H9 (cell line): Measurements from ENCODE around the gene SMYD5. TPM values are rescaled to one million over a fixed set of nuclear protein-coding genes. Genes with fewer than 3 reads are reported as not detected.
A peak's percentile ranks its signal among the peaks of the same experiment; 100 is the strongest.

ENCODE experiments used
- DNase-seq: peaks from one replicate; pipeline ENCODE4 v3.0.0-alpha.2; 2017
- H2AFZ ChIP-seq: one replicate; pipeline ENCODE4 v1.6.1; 2013; ENCODE audit warnings: mild to moderate bottlenecking, low read length, control low read depth, moderate library complexity
- H2AK5ac ChIP-seq: 2 replicates; pipeline ENCODE4 v1.6.1; 2013; ENCODE audit warnings: low read length, control low read depth, mixed read lengths; ENCODE audit not compliant: insufficient read length
- H2BK120ac ChIP-seq: one replicate; pipeline ENCODE4 v1.6.1; 2013; ENCODE audit warnings: low read depth, mild to moderate bottlenecking, low read length, control low read depth, inconsistent platforms; ENCODE audit not compliant: poor library complexity, severe bottlenecking
- H2BK12ac ChIP-seq: 2 replicates; pipeline ENCODE4 v1.6.1; 2013; ENCODE audit warnings: low read length, control low read depth, mixed read lengths, low read depth; ENCODE audit not compliant: insufficient read length
- H2BK15ac ChIP-seq: 2 replicates; pipeline ENCODE4 v1.6.1; 2013; ENCODE audit warnings: low read depth, low read length, control low read depth
- H2BK20ac ChIP-seq: one replicate; pipeline ENCODE4 v1.6.1; 2013; ENCODE audit warnings: low read depth, mild to moderate bottlenecking, low read length, control low read depth, inconsistent platforms; ENCODE audit not compliant: poor library complexity, severe bottlenecking
- H2BK5ac ChIP-seq: 2 replicates; pipeline ENCODE4 v1.6.1; 2013; ENCODE audit warnings: low read length, control low read depth, mixed read lengths; ENCODE audit not compliant: insufficient read length
- H3K14ac ChIP-seq: 2 replicates; pipeline ENCODE4 v1.6.1; 2013; ENCODE audit warnings: low read length, control low read depth; ENCODE audit not compliant: insufficient read depth
- H3K18ac ChIP-seq: 2 replicates; pipeline ENCODE4 v1.6.1; 2013; ENCODE audit warnings: low read depth, mild to moderate bottlenecking, mixed read lengths, low read length, control low read depth; ENCODE audit not compliant: insufficient read length
- H3K23ac ChIP-seq: 2 replicates; pipeline ENCODE4 v1.6.1; 2013; ENCODE audit warnings: low read length, control low read depth, mixed read lengths, low read depth; ENCODE audit not compliant: insufficient read length
- H3K23me2 ChIP-seq: 2 replicates; pipeline ENCODE4 v1.6.1; 2013; ENCODE audit warnings: low read depth, mild to moderate bottlenecking, mixed read lengths, low read length, control low read depth; ENCODE audit not compliant: insufficient read length, poor library complexity, severe bottlenecking
- H3K27ac ChIP-seq: 2 replicates; pipeline ENCODE4 v1.5.1; 2013; ENCODE audit warnings: low read length, control low read depth, mixed read lengths, low read depth; ENCODE audit not compliant: insufficient read length
- H3K27me3 ChIP-seq: 2 replicates; pipeline ENCODE4 v1.6.1; 2013; ENCODE audit warnings: low read length, control low read depth, inconsistent platforms; ENCODE audit not compliant: insufficient read depth
- H3K4ac ChIP-seq: 2 replicates; pipeline ENCODE4 v1.6.1; 2013; ENCODE audit warnings: low read depth, mild to moderate bottlenecking, control low read depth, inconsistent platforms, low read length, moderate library complexity
- H3K4me1 ChIP-seq: 2 replicates; pipeline ENCODE4 v1.6.1; 2013; ENCODE audit warnings: low read length, control low read depth, inconsistent platforms; ENCODE audit not compliant: insufficient read depth
- H3K4me2 ChIP-seq: 2 replicates; pipeline ENCODE4 v1.6.1; 2013; ENCODE audit warnings: low read length, control low read depth, mixed read lengths; ENCODE audit not compliant: insufficient read length, insufficient read depth
- H3K56ac ChIP-seq: 2 replicates; pipeline ENCODE4 v1.6.1; 2013; ENCODE audit warnings: low read depth, mild to moderate bottlenecking, mixed read lengths, low read length, control low read depth; ENCODE audit not compliant: insufficient read length
- H3K79me1 ChIP-seq: 2 replicates; pipeline ENCODE4 v1.6.1; 2013; ENCODE audit warnings: low read depth, mild to moderate bottlenecking, moderate library complexity, low read length, control low read depth, inconsistent platforms; ENCODE audit not compliant: insufficient read depth, poor library complexity, severe bottlenecking
- H3K79me2 ChIP-seq: 2 replicates; pipeline ENCODE4 v1.6.1; 2013; ENCODE audit warnings: low read length, control low read depth, inconsistent platforms; ENCODE audit not compliant: insufficient read depth
- H3K9ac ChIP-seq: 2 replicates; pipeline ENCODE4 v1.6.1; 2013; ENCODE audit warnings: low read length, control low read depth, mixed read lengths; ENCODE audit not compliant: insufficient read length; ENCODE audit errors: extremely low read depth
- H3K9me3 ChIP-seq: one replicate; pipeline ENCODE4 v1.6.1; 2013; ENCODE audit warnings: low read depth, low read length, inconsistent platforms; ENCODE audit not compliant: control insufficient read depth
- H3T11ph ChIP-seq: one replicate; pipeline ENCODE4 v1.6.1; 2013; ENCODE audit warnings: mild to moderate bottlenecking, low read length, control low read depth, inconsistent platforms
- H4K20me1 ChIP-seq: one replicate; pipeline ENCODE4 v1.6.1; 2013; ENCODE audit not compliant: control insufficient read depth, insufficient read length, insufficient read depth
- H4K5ac ChIP-seq: 2 replicates; pipeline ENCODE4 v1.6.1; 2013; ENCODE audit warnings: low read depth, mild to moderate bottlenecking, mixed read lengths, low read length, control low read depth; ENCODE audit not compliant: insufficient read length
- H4K8ac ChIP-seq: replicated peaks from 2 replicates; pipeline ENCODE4 v1.6.1; 2013; ENCODE audit warnings: low read length, control low read depth, mixed read lengths, low read depth; ENCODE audit not compliant: insufficient read length
- H4K91ac ChIP-seq: 2 replicates; pipeline ENCODE4 v1.6.1; 2013; ENCODE audit warnings: low read depth, mild to moderate bottlenecking, moderate library complexity, mixed read lengths, low read length, control low read depth; ENCODE audit not compliant: insufficient read length
- H3K27ac Mint-ChIP-seq, 3 experiments: 2 replicates in 2 of 3; 3 replicates in 1 of 3; pipeline ENCODE4 v1.8.0; 2020 to 2021; ENCODE audit warnings: mixed read lengths in 3 of 3, mild to moderate bottlenecking in 1 of 3, moderate library complexity in 1 of 3
- H3K27me3 Mint-ChIP-seq: 2 replicates; pipeline ENCODE4 v1.8.0; 2021; ENCODE audit warnings: low read depth, mild to moderate bottlenecking, moderate library complexity, mixed read lengths
- H3K36me3 Mint-ChIP-seq, 3 experiments: 2 replicates in 2 of 3; 3 replicates in 1 of 3; pipeline ENCODE4 v1.8.0; 2020 to 2021; ENCODE audit warnings: low read depth in 3 of 3, mixed read lengths in 3 of 3; ENCODE audit not compliant: insufficient read depth in 1 of 3
- H3K4me1 Mint-ChIP-seq, 2 experiments: 2 replicates each; pipeline ENCODE4 v1.8.0; 2020; ENCODE audit warnings: mixed read lengths in 2 of 2
- H3K4me3 Mint-ChIP-seq, 2 experiments: 2 replicates in 1 of 2; 3 replicates in 1 of 2; pipeline ENCODE4 v1.8.0; 2020 to 2021; ENCODE audit warnings: mild to moderate bottlenecking in 2 of 2, mixed read lengths in 2 of 2, moderate library complexity in 1 of 2
- H3K9me3 Mint-ChIP-seq, 2 experiments: 2 replicates in 1 of 2; 3 replicates in 1 of 2; pipeline ENCODE4 v1.8.0; 2020; ENCODE audit warnings: mild to moderate bottlenecking in 2 of 2, mixed read lengths in 2 of 2, moderate library complexity in 1 of 2
- WGBS: extraction: QIAGEN DNeasy Blood & Tissue Kit; methylation state at CpG from one replicate; pipeline ENCODE4 v1.1.7; 2013; ENCODE audit warnings: missing lambda C conversion rate, low lambda C conversion rate, mixed read lengths; ENCODE audit not compliant: insufficient read length; ENCODE audit errors: extremely low coverage; 5-methylcytosine and 5-hydroxymethylcytosine counted together
- total RNA-seq: library from RNA; stranded (reverse); gene quantifications from 2 replicates; pipeline ENCODE4 v1.2.1, GENCODE V29; 2021
- TF ChIP-seq, protein P1 (sequence below): fragments of 200-600 bp; sonication (generic); conservative IDR thresholded peaks from 3 replicates; pipeline ENCODE4 v1.8.0; 2021; ENCODE audit warnings: antibody characterized with exemption, mild to moderate bottlenecking

The SMYD5 gene
- total RNA-seq, 1 experiment from 2014 or later: 45.2 TPM

DNA sequence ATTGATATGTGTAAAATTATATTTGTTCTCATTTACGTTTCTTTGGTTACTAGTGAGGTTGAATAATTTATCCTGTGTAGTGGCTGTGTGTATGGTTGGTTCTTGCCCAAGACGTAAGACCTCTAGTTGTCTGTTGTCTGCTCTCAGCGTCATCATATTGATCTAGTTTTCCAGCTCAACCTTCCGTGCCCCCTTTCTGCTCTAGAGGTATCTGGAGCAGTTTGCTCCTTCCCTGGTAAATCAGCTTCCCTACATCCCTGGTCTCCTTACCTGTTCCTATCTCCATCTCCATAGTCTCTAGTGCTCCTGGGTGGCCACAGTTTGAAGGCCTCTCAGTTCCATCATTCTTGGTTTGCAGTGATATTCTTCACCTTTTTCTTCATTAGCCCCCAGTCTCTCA, 1.2 kb downstream of the SMYD5 start:
- peaks cover 0 to 5% (median 5%) of the 10 kb centered on the region in 3 experiments; a peak in 3 of 7 replicates for H3K36me3 Mint-ChIP-seq
- Histone ChIP-seq H3K18ac (no peak overlapping the region), H3K4me1 (0 out of 2 replicates have a peak, but pooled peaks cover 3% of the 10 kb centered on the region), H4K20me1 (no peaks in the 10 kb centered on the region), H3K9ac (no peak overlapping the region), H3K23ac (no peak overlapping the region), H2AK5ac (no peak overlapping the region), H3K27me3 (no peaks in the 10 kb centered on the region), H3K79me2 (peaks cover 7% of the 10 kb centered on the region; the same call in 1 of the 2 replicates), H2BK12ac (no peak overlapping the region), H2BK15ac (no peak overlapping the region), H3K56ac (no peak overlapping the region), H2BK120ac (no peak overlapping the region), H3T11ph (no peak overlapping the region), H4K5ac (no peak overlapping the region), H3K27ac (no peak overlapping the region), H3K14ac (no peak overlapping the region), H3K23me2 (no peaks in the 10 kb centered on the region), H2BK5ac (no peak overlapping the region), H2BK20ac (no peak overlapping the region), H3K4ac (no peak overlapping the region), H3K9me3 (no peaks in the 10 kb centered on the region), H3K79me1 (peaks cover 4% of the 10 kb centered on the region), H4K8ac (no peak overlapping the region), H3K4me2 (peak overlapping the region; percentile 81), H4K91ac (no peak overlapping the region), H2AFZ (no peak overlapping the region)
- H3K9me3 Mint-ChIP-seq: no peaks in the 10 kb centered on the region
- no peak overlapping the region for H3K27ac Mint-ChIP-seq
- no CpG with 5 or more reads among the region's 4 CpGs for WGBS
- peaks cover 22 to 30% of the 10 kb centered on the region in 2 experiments for H3K4me1 Mint-ChIP-seq
- TF ChIP-seq, protein P1, sequence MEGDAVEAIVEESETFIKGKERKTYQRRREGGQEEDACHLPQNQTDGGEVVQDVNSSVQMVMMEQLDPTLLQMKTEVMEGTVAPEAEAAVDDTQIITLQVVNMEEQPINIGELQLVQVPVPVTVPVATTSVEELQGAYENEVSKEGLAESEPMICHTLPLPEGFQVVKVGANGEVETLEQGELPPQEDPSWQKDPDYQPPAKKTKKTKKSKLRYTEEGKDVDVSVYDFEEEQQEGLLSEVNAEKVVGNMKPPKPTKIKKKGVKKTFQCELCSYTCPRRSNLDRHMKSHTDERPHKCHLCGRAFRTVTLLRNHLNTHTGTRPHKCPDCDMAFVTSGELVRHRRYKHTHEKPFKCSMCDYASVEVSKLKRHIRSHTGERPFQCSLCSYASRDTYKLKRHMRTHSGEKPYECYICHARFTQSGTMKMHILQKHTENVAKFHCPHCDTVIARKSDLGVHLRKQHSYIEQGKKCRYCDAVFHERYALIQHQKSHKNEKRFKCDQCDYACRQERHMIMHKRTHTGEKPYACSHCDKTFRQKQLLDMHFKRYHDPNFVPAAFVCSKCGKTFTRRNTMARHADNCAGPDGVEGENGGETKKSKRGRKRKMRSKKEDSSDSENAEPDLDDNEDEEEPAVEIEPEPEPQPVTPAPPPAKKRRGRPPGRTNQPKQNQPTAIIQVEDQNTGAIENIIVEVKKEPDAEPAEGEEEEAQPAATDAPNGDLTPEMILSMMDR: no peak
- no peak for DNase-seq
- H3K27me3 Mint-ChIP-seq: peaks cover 3% of the 10 kb centered on the region; the same call in 1 of the 2 replicates
- peak overlapping the region; percentile 76 to 93 for H3K4me3 Mint-ChIP-seq
